ENCODE results near the gene SNED1. TPM values are rescaled to one million over a fixed set of nuclear protein-coding genes. Genes with fewer than 3 reads are reported as not detected.
"Not testable (repeated sequence)": the region's sequence is repeated elsewhere in the genome, so short reads cannot be mapped to it uniquely, and the experiment has no call there.

The SNED1 gene
- total RNA-seq, 1 donor from 2014 or later = 25.2 TPM

DNA sequence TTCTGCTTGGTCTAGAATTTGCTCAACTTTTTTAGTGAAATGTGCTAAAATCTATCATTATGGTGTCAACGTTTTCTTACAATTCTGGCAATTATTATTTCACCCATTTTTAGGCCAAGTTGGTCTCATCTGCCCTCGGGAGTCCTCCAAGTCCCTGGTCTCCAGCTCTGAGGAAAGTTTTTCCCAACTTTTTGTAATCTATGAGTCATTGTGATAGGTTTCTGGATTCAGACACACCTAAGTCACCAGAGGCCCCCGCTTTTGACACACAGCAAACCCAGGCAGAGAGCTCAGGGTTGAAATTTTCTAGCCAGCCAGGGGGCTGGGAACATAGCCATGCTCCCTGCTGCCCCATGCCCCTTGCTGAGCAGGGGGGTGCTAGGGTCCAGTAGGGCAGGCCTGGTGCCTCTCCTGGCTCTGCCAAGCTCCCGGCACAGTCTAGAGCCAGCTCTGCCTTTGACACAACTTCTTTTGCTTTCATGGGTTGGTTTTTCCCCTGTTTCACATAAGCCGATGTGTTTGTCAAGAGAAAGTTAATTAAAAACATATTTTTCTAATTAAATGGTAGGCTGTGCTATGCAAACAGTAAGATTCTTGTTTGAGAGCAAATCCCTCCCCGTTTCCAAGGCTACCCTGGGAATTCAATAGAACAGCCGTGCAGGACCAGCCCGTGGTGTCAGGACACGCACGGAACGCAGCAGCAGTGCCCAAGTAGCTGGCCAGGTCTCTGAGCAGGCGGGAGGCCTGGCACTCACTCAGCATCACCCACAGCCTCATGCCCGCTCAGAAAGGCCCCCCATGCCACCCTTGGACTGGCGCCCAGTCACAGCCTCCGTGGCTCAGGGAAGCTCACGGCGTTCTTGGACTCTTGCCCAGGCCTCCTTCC is 25.5 kb upstream of the SNED1 start:
- no peak for DNase-seq

DNA sequence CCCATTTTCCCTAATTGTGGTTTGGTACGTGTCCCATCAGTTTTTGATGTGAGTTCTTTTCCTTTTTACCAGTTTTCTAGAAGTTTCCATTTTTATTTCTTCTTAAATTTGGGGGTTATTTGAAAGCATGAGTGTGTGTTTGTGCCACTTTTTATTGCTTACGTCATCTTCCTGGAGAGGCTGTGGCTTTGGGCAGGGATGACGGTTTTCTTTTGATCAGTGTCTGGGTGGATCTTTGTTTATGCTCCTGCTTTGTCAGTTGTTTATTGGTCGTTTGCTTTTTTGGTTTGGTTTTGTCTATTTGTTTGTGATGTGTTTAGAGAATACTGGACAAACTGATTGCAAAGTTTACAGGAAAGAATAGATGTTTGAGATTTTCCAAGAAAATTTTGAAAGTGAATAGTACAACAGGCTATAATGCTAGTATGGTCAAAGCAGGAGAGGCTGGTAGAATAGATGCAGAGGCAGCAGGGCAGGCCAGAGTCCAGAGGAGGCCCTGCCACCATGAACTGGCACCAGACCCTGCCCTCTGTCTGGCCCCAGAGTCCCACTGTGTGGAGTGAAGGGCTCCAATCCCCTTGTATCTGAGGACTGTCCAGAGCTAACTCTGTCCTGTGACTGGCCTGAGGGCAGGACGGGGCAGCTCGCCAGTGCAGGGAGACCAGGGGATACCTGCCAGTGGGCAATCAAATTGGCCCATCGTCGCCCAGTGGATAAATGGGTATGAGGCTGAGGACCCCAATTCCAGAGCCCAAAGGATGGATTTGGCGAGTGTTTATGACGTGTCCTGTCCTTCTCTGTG is 23.4 kb upstream of the SNED1 start:
- no peak for DNase-seq

DNA sequence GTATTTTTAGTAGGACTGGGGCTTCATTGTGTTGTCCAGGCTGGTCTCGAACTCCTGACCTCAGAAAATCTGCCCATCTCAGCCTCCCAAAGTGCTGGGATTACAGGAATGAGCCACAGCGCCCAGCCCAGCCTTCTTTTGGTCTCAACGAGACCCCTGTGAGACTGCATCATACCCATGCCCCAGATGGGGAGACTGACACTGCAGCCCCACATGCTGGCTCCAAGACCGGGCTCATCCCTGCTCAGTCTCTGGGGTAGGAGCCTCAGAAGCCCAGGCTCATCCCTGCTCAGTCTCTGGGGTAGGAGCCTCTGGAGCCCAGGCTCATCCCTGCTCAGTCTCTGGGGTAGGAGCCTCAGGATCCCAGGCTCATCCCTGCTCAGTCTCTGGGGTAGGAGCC is 22.5 kb upstream of the SNED1 start:
- not testable (repeated sequence) for DNase-seq

DNA sequence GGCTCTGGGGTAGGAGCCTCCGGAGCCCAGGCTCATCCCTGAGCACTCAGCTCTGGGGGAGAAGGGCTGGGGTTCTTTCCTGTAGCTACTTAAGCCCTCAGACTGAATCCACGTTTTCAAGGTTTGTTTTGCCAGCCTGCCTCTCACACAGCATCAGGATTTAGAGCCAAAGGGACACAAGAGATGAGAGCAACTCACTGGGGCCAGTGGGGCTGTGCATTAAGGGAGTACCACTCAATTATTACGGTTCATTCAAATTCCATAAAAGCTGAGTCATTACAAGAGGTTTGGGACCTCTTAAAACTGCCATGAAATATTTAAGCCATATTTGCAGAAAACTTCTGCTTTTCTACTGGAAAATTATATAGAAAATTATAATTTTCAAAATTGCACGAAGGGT is 17.1 kb upstream of the SNED1 start:
- no peak for DNase-seq

DNA sequence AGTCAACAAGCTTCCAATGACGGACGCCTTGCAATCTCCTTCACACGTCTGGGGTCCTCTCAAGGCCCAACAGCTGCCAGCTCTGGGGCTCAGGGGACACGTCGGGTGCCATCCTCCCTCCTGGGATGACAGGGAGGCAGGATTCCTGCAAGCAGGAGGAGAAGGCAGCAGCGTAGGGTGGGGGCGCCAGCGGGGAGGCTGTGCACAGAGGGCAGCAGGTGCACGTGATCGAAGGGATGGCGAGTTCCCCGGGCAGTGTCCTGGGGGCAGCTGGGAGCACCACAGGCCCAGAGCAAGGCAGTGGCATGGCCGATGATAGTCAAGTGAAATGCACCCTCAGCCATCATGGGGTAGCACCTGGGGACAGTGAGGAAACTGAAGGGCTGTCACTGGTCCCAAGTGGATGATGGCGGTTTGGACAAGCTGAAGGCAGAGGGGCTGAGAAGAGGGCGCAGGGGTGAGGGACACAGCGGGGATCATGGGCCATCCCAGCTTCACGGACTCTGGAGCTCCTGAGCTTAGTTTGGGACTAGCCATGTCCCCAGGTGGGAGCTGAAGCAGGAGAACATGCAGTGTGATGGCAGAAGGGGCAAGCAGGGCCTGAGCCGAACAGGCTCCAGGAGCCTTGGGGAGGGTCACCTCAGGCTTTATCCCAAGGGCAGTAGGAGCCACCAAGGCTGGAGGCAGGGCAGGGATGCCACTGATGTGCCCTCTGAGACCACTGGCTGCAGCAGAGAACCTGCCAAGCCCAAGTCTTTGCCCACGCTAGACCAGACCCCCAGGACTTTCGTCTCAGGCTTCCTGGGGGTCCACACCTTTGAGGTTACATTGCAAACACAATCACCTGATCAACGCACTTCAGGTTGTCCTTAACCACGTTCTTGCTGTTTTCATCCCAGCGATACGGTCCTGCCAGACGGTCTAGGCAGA is 16.3 kb upstream of the SNED1 start:
- DNase-seq = no peak

DNA sequence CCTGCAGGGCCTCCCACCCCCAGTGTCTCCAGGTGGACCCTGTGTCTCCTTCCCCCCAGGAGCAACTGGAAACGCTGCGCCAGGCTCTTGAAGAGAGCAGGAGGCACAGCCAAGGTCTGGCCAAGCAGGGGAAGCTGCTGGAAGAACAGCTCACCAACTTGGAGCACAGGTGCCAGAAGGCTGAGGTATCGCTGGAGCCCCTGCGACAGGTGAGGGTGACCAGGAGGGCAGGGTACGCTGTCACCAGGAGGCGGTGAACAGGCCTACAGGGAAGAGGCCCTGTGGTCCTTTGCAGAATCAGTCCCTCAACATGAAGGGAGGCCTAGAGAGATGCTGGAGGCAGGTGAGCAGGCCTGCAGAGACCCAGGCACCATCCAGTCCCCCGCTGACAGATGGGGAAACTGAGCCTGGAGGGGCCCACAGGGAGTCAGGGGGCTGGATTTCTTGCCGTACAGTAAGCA is 15.6 kb upstream of the SNED1 start:
- no peak for DNase-seq

DNA sequence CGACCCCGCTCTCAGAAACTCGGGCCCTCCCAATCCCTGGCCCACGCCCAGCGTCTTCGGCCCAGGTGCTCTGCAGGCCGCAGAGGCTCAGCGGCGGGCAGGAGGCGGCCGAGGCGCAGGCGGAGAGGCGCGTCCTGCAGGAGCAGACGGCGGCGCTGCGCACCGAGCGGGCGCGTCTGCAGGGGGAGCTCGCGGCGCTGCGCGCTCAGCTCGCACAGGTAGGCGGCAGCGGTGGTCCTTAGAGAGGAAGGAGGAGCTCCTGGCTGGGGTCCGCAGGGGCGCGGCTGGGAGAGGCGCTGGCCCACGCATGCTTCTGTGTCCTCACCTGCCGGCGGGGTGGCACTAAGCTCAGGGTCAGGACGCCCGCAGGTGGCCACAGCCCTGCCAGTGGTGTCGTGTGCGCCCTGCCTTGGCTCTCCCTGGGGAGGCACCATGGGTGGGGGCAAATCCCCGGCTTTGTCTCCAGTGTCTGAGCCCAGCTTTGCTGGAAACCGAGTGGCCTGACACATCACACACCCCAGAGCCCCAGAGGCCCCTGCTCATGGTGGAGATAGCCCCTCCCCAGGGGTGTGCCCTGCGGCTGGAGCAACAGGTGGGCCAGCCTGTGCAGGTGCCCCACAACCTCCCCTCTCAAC is 14.9 kb upstream of the SNED1 start:
- DNase-seq = peak; percentile 80

DNA sequence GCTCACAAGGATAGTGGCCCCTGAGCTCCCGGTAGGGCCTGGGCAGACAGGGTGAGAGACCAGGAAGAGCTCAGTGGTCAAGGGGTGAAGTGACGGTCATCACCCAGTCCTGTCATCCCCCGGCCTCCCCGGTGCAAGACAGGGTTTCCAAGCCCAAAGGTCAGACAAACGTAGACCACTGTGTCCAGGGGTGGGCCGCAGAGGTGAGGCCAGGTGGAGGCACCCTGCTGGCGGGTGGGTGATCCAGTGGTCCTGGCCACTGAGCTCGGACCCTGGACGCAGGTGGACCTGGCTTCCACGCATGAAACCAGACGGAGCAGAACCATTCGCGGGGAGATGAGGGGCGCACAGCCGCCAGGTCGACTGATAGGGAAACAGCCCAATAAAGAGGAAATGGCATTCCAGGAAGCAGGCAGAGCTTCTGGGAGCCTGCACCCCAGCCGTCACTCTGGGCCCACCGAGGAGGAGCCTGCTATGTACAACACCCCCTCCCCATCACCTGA is 14.4 kb upstream of the SNED1 start:
- DNase-seq = no peak

DNA sequence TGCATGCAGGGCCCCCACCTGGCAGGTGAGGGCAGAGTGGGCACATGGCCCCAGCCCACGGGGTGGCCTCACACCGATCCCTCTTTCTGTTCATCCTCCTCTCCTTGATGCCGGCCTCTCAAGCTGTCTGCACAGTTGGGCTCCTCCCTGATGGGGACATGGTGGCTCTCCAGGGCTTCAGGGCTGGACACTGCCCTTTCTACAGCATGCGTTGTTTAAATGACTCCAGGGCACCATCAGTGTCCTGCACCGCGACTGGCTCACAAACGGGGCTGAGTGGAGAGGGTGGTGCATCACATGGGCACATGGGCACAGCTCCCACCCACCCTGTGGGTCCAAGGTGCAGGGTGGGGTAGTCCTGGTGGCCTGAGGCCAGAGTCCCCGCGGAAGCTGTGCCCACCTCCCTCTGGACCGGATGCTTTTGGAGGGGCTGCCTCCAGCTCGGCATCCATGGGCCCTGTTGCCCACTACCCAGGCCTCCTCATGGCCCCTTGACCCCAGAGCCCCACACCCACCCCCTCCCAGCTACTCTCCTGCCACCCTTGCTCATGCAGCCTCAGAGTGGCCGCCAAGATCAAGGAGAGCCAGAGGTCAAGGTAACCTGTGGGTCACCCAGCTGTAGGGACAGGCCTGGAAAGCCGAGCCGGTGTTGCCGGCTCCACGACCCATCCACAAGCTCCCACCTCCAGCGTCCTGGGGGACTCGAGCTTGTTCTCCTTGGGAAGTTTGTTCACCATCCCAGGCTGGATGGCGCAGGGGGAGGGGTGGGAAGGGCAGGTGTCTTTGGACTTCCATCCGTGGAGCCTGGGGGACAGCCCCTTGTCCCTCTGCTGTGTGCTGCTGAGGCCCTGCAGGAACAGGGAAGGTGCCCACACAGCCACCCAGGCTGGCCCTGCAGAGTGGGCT is 12.3 kb upstream of the SNED1 start:
- no peak for DNase-seq

DNA sequence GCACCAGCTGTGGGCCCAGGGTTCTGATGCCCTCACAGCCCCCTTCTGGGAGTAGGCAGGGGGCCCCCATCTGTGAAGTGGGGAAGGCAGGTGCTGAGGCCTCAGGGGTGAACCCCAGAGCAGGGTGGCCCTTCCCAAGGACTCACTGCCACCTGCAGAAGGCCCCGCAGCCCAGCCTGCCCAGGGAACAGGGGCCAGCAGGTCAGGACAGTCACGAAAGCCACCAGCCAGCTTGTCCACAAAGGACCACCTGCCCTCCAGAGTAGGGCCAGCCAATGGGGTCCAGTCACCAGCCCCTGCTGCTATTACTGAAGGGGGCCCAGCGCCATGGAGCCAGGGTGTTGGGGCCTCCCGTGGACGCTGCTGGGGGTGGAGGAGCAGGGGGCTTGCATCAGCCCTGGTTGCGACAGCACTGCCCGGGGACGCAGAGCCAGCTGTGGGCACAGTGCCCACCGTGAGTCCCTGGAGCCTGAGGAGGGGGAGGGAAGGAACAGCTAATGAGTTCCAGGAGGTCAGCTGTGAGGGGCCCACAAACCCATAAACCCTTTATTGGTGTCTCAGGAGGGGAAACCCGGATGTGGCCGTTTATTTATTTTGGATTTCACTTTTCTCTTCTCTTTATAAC is 11.5 kb upstream of the SNED1 start:
- DNase-seq = peak; percentile 38

DNA sequence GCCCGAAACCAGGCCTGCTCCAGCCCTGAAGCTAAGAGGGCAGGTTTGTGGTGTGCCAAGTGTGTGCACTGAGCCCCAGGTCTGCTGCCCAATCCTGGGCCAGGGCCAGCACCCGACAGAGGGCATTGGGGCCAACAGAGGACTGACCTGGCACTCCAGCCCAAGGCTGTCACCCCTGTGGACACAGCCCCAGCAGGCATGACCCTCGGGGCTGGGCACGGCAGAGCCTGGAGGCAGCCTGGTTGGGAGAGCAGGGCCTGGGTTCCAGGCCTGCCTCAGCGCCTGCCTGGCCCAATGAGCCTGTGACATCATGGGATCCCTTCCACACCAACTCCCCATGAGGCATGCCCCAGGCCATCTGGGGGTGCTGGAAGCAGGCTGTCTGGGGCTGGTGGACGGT is 10.8 kb upstream of the SNED1 start:
- no peak for DNase-seq

DNA sequence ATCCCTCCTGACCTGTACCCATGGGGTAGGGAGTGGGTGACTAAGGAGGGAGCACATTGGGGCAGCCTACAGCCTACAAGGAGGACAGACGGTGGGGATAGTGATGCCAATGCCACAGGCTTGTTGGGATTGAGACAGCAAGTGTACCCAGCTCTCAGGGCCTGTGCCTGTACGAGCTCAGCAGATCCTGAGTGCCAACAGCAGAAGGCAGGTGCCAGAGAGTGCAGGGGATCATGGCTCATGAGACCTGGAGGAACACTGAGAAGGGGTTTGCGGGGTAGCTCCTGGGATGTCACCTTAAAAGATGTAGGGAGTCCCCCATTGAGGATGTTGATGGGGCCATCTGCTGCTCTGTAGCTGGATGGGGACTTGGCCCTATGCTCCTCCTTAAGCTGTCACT is 10.3 kb upstream of the SNED1 start:
- no peak for DNase-seq

DNA sequence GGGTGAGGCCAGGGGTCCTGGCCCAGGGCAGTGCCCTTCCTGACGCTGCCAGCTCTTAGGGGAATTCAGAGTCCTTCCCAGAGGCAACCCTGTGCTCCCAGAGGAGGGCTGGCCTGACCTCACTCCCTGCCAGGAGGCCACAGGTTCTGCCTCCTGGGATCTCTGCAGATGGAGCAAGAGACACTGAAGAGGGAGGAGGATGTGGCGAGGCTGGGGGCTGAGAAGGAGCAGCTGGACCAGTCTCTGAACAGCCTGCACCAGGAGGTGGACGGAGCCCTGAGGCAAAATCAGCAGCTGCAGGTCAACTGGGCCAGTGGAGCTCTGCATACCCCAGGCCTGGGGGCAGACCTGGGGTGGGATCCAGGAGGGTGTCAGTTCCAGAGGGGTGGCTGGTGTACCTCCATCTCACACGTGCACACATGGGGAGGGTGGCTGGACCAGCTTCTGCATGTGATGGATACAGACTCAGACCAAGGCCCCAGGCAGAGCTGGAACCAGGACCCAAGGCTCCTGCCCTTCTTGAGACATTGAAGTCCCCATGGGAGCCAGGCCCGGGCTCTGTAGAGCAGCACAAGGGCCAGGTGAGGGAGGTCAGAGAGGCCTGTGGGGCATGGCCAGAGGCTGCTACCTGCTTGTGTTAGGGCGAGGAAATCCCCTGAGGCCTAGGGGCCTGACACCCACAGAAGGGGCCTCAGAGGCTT is 9.7 kb upstream of the SNED1 start:
- DNase-seq = no peak

DNA sequence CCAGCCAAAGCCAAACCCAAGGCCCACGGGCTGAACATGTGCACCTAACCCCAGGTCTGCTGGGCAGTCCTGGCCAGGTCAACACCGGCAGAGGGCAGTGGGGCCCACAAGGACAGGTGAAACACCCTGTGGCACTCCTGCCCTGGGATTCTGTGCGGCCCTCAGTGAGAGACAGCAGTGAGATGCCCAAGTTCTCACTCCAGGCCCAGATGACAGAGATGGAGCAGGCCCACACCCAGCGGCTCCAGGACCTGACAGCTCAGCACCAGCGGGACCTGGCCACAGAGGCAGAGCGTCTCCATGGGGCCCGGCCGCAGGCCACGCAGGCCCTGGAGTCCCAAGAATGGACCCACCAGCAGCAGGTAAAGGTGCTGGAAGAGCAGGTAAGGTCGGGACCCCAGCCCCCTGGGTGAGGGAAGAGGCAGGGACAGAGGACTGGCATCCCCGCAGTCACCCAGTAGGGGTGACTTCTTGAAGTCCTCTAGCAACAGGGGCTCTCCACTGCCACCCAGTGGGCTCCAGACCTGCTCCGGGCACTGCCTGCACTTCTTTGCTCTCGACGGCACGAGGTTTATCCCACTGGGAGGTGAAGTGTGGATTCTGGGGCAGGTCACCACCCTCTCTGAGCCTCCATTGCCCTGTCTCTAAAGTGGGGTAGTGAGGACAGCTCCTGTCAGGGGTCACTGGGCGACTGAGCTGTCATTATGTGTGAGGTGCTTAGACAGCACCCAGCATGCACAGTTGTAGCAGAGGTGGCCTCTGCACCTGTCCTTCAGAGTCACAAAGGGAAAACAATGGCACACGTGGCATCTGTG is 8.8 kb upstream of the SNED1 start:
- peak; percentile 74 for DNase-seq

DNA sequence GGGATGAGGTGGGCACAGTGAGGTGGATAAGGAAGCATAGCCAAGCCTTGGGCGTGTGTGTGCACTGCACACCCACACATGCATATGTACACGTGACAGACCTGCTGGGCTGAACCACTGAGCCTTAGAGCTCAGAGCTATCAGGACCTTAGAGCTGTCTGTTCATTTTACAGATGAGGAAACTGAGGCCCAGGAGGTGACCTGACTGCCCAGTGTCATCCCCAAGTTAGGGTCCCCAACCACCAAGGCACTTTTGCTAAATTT is 8.2 kb upstream of the SNED1 start:
- DNase-seq = no peak

DNA sequence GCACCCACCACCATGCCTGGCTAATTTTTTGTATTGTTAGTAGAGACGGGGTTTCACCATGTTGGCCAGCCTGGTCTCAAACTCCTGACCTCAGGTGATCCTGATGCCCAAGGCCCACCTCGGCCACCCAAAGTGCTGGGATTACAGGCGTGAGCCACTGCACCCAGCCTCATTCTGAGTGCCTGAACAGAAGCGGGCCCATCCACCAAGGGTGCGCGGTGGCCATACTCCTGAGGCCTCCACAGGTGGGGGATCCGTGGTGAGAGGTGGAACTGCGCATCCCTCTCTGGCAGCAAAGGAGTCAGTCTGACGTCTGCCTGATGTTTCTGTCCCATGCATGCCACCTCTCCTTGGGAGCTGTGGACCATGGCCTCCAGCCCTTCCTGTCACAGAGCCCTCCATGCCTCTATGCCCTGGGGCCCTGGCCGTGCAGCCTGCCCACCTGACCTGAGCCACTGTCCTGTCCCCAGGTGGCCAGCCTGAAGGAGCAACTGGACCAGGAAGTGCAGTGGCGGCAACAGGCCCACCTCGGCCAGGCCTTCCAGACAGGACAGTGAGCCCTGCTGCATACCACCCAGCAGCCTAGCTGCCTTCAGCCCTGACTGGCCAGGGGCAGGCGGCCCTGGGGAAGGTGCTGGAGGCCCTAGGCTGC is 7.6 kb upstream of the SNED1 start:
- DNase-seq = no peak

DNA sequence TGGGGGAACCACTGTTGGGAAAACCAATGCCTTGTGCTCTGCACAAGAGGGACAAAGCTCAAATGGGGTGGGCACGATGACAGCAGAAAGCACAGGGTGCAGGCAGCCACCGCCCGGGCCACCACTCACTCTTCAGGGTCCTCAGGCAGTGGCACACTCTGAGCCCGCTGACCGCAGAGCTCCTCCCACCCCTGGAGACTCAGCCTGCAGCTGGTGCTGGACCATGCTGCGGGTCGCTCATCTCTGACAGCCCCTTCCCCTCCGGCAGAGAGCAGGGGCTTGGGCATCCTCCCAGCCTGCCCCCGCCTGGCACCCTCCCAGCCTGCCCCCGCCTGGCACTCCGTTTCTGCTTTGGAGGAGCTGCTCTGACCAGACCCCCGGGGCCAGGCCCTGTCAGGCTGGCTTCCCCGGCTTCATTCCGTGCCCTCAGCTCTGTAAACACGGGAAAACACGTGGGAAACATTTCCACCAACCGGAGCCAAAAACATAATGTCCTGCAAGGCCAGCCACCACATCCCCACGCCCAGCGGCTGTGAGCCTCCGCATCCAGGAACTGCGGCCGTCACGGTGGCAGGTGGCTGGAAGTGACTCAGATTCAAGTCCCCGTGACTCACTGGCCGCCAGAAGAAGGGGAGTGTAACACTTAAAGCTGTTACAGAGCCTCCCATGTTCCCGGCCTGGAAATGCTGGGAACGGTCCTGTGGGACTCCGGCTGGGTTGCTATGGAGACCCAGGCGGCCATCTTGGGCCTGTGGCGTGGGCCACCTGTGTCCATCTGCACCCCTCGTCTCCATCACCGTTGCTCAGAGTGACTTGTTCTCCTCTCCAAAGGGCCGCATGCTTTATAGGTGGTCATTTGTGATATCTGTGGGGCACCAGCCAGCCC is 6.8 kb upstream of the SNED1 start:
- DNase-seq = peak; percentile 99
